Measurements from ENCODE around the gene RASA3. TPM values are rescaled to one million over a fixed set of nuclear protein-coding genes. Genes with fewer than 3 reads are reported as not detected.
A peak's percentile ranks its signal among the peaks of the same experiment; 100 is the strongest.

The RASA3 gene
- total and polyA plus RNA-seq, 7 donors: 4.2 to 22.4 (median 16.9) TPM

- no peaks in the 10 kb centered on the region for H3K27me3 ChIP-seq
- intact Hi-C loops (cut with DNase I): no loop called here
- no peak overlapping the region for H3K27ac ChIP-seq
- H3K4me1 ChIP-seq: no peaks in the 10 kb centered on the region
- no peaks in the 10 kb centered on the region for H3K9me3 ChIP-seq
- no peaks in the 10 kb centered on the region for H3K36me3 ChIP-seq
- H3K4me3 ChIP-seq: no peak overlapping the region
- peak; percentile 14 for DNase-seq
- 95 to 96% methylated on average over 17 of the region's 17 CpGs for WGBS, 2 donors
- TF ChIP-seq POLR2AphosphoS5 (IDR thresholded peaks at IDR 0.05) (no peak), EP300 (IDR thresholded peaks at IDR 0.05) (no peak), CTCF (IDR thresholded peaks at IDR 0.05) (no peak), POLR2A (IDR thresholded peaks at IDR 0.05) (no peak)
These were observed 12.3 kb upstream of the RASA3 start for GRCh38 chr13:114144606-114145244.

DNA sequence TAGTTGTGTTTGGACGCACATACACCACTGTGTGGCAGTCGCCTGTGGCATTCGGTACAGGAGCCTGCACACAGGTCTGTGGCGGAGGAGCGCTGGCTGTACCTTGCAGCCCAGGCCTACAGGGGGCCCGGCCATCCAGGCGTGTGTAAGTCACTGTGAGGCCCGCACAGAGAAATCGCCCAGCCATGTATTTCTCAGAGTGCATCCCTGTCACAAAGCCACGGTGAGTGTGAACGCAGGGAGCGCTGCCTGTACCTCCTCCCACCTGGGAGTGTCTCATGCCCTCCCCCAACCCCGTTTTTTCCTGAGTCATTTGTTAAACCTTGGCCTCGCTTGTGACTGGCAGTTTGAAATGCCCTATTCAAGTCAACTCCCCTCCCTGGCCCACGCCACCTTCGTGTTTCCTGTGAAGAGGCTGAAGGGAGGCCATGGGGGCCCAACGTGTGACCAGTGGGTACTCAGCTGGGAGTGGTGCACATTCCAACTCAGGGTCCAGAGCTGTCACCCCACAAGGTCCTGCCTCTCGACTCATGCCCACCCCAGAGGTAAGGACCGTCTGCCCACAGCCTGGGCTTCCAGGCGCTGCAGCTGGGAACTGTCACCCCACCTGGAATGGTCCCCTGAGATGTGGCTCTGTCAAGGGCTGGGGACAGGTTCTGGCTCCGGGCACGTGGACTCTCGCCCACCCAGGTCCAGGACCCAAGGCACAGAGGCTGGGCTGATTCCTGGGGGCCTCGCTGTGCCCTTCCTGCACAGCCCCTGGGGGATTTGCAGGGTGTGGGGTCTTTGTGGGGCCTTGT, 11.6 kb upstream of the RASA3 start:
- Histone ChIP-seq H3K4me1 (no peaks in the 10 kb centered on the region), H3K27ac (peak overlapping the region in 1 of 4 donors; percentile 56), H3K4me3 (no peak overlapping the region), H3K27me3 (no peaks in the 10 kb centered on the region), H3K36me3 (no peaks in the 10 kb centered on the region), H3K9me3 (no peaks in the 10 kb centered on the region)
- intact Hi-C loops (cut with DNase I): no loop called here
- 65% methylated on average over 24 of the region's 24 CpGs for WGBS, 2 donors
- DNase-seq: peak; percentile 48
- TF ChIP-seq EP300 (IDR thresholded peaks at IDR 0.05): no peak
- TF ChIP-seq POLR2A (IDR thresholded peaks at IDR 0.05): no peak
- no peak for TF ChIP-seq POLR2AphosphoS5 (IDR thresholded peaks at IDR 0.05)
- TF ChIP-seq CTCF (IDR thresholded peaks at IDR 0.05): no peak

DNA sequence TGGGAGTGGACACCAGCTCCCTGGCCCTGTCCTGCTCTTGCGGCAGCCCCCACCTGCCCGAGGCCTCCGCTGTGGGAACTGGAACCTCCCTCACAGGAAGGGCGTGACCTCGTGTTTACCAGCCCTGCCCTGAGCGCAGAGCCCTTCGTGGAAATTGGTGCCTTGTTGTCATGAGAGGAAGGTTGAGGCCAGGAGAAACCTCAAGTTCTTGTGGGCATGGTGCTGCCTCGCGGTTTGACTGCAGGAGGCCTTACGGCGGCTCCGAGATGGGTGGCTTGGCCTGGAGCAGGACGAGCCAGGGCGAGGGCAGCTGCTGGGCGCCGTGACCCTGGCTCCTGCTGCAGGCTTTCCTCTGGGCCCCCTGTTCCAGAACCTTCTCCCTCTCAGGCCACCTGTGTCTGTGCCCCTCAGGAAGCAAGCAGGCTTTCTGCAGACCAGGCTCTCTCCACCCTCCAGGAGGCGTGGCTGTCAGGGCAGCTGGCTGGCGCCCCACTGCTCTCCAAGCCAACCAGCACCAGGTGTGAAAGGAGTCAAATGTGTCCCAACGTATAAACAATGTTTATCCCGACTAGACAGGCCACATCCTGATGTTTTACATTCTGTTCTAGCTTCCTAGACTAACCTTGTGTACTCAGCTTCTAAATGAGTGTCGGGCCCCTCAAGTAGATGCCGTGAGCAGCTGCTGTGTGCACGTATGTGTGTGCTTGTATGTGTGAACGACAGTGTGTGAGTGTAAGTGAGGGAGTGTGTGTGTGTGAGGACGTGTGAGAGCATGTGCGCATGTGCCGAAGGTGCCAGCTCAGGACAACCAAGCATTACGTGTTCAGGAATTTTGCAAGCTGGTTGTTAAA, 10.4 kb upstream of the RASA3 start:
- no peak overlapping the region for H3K4me3 ChIP-seq
- intact Hi-C loops (cut with DNase I): no loop called here
- H3K27me3 ChIP-seq: no peaks in the 10 kb centered on the region
- 22 to 36% methylated on average over 28 of the region's 28 CpGs for WGBS, 2 donors
- no peaks in the 10 kb centered on the region for H3K4me1 ChIP-seq
- peak; percentile 64 for DNase-seq
- no peaks in the 10 kb centered on the region for H3K36me3 ChIP-seq
- H3K9me3 ChIP-seq: no peaks in the 10 kb centered on the region
- H3K27ac ChIP-seq: peak overlapping the region in 1 of 4 donors; percentile 56
- no peak for TF ChIP-seq CTCF (IDR thresholded peaks at IDR 0.05)

DNA sequence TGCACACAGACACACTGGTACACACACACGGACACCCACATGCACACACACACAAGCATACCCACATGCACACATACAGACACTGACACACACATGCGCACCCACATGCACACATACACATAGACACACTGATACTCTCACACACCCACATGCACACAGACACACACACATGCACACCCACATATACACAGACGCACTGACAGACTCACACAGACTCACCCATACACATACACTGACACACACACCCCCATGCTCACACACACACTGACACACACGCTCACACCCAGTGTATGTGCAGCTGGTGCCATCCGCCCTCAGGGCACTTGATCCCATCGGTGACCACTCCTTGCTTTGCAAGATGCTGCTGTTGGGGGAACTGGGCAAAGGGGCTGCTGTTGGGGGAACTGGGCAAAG, 9.7 kb upstream of the RASA3 start:
- no peak for TF ChIP-seq EP300 (IDR thresholded peaks at IDR 0.05)
- TF ChIP-seq POLR2A (IDR thresholded peaks at IDR 0.05): no peak
- TF ChIP-seq POLR2AphosphoS5 (IDR thresholded peaks at IDR 0.05): no peak
- no peak for TF ChIP-seq CTCF (IDR thresholded peaks at IDR 0.05)
- intact Hi-C loops (cut with DNase I): no loop called here
- Histone ChIP-seq H3K36me3 (no peaks in the 10 kb centered on the region), H3K9me3 (no peaks in the 10 kb centered on the region), H3K4me1 (no peaks in the 10 kb centered on the region), H3K27ac (no peak overlapping the region), H3K27me3 (no peaks in the 10 kb centered on the region), H3K4me3 (no peak overlapping the region)
- DNase-seq: peak; percentile 29
- 70 to 85% methylated on average over 6 of the region's 6 CpGs for WGBS, 2 donors

Measured in sigmoid colon (tissue), 7 donors.